Measurements from ENCODE around the gene POLR1E. TPM values are rescaled to one million over a fixed set of nuclear protein-coding genes. Genes with fewer than 3 reads are reported as not detected.

Gene POLR1E
- total RNA-seq, 1 experiment from 2014 or later: 31.4 TPM

DNA sequence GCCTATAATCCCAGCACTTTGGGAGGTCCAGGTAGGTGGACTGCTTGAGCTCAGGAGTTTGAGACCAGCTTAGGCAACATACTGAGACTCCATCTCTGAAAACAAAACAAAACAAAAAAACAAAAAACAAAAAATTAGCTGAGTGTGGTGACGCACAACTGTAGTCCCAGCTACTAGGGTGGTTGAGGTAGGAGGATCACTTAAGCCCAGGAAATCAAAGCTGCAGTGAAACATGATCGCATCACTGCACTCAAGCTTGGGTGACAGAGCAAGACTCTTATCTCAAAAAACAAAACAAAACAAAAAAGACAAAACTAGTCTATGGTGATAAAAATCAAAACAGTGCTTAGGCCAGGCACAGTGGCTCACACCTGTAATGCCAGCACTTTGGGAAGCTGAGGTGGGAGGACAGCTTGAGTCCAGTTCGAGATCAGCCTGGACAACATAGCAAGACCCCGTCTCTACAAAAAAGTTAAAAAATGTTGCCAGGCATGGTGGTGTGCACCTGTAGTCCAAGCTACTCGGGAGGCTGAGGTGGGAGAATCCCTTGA, 61.7 kb downstream of the POLR1E start:
- TF ChIP-seq ZNF232 (CRISPR knock-in tag; IDR thresholded peaks at IDR 0.05) (no peak), ZNF121 (CRISPR knock-in tag; IDR thresholded peaks at IDR 0.05) (peak; percentile 61; the same call in 1 of the 2 replicates), TCF7 (CRISPR knock-in tag; IDR thresholded peaks at IDR 0.05; ENCODE audit: low read depth) (no peak), ZNF138 (CRISPR knock-in tag; conservative IDR thresholded peaks at IDR 0.05) (no peak)
- TF ChIP-seq, protein P1, sequence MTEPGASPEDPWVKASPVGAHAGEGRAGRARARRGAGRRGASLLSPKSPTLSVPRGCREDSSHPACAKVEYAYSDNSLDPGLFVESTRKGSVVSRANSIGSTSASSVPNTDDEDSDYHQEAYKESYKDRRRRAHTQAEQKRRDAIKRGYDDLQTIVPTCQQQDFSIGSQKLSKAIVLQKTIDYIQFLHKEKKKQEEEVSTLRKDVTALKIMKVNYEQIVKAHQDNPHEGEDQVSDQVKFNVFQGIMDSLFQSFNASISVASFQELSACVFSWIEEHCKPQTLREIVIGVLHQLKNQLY (CRISPR knock-in tag; IDR thresholded peaks at IDR 0.05): no peak
- TF ChIP-seq, protein P2, sequence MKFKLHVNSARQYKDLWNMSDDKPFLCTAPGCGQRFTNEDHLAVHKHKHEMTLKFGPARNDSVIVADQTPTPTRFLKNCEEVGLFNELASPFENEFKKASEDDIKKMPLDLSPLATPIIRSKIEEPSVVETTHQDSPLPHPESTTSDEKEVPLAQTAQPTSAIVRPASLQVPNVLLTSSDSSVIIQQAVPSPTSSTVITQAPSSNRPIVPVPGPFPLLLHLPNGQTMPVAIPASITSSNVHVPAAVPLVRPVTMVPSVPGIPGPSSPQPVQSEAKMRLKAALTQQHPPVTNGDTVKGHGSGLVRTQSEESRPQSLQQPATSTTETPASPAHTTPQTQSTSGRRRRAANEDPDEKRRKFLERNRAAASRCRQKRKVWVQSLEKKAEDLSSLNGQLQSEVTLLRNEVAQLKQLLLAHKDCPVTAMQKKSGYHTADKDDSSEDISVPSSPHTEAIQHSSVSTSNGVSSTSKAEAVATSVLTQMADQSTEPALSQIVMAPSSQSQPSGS (CRISPR knock-in tag; IDR thresholded peaks at IDR 0.05; ENCODE audit: borderline replicate concordance, low read depth): no peak
- no peaks in the 10 kb centered on the region for H3K9me3 Mint-ChIP-seq
- DNase-seq (ENCODE audit: low spot score) (no peak), ATAC-seq (no peak)
- H3K36me3 Mint-ChIP-seq: no peaks in the 10 kb centered on the region
- no peak overlapping the region for H3K27ac Mint-ChIP-seq
- H3K27me3 Mint-ChIP-seq (ENCODE audit: low read depth): no peaks in the 10 kb centered on the region
- H3K4me3 Mint-ChIP-seq: no peak overlapping the region
- CTCF ChIA-PET: no interaction called here
- H3K4me1 Mint-ChIP-seq: peaks cover 3% of the 10 kb centered on the region; the same call in 1 of the 2 replicates
- POLR2A ChIA-PET: no interaction called here

DNA sequence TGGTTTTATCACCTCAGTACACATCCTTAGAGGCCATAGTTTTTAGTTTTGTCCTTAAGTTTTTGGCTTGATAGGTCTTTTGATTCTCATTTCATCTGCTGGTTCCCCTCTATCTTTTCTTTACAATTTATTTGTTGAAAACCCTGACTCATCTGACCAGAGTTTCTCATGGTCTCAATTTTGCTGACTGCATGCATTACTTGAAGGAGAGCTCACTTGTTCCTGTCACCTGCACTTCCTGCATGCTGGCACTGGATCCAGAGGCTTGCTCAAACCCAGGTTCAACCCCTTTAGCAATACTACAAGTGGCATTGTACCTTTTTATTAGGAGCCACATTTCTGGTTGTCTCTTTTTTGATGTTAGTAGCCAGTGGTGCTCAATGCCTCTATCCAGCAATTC, 63.8 kb downstream of the POLR1E start:
- Mint-ChIP-seq H3K4me1 (peaks cover 3% of the 10 kb centered on the region; the same call in 1 of the 2 replicates), H3K27ac (peak overlapping the region; percentile 9; the same call in 1 of the 2 replicates), H3K4me3 (no peak overlapping the region), H3K36me3 (no peaks in the 10 kb centered on the region), H3K9me3 (no peaks in the 10 kb centered on the region), H3K27me3 (ENCODE audit: low read depth) (no peaks in the 10 kb centered on the region)
- POLR2A ChIA-PET: no interaction called here
- ATAC-seq: no peak
- TF ChIP-seq TEAD1 (CRISPR knock-in tag; IDR thresholded peaks at IDR 0.05) (no peak), JUN (CRISPR knock-in tag; IDR thresholded peaks at IDR 0.05) (no peak), ZNF317 (CRISPR knock-in tag; IDR thresholded peaks at IDR 0.05; ENCODE audit: borderline replicate concordance, low read depth) (no peak), CBFB (CRISPR knock-in tag; IDR thresholded peaks at IDR 0.05; ENCODE audit: low read depth) (no peak), GTF2I (CRISPR knock-in tag; conservative IDR thresholded peaks at IDR 0.05) (no peak), TCF7 (CRISPR knock-in tag; IDR thresholded peaks at IDR 0.05; ENCODE audit: low read depth) (no peak), ZNF138 (CRISPR knock-in tag; conservative IDR thresholded peaks at IDR 0.05) (no peak)
- TF ChIP-seq, protein P3, sequence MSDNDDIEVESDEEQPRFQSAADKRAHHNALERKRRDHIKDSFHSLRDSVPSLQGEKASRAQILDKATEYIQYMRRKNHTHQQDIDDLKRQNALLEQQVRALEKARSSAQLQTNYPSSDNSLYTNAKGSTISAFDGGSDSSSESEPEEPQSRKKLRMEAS (CRISPR knock-in tag; IDR thresholded peaks at IDR 0.05): no peak
- TF ChIP-seq, protein P4, sequence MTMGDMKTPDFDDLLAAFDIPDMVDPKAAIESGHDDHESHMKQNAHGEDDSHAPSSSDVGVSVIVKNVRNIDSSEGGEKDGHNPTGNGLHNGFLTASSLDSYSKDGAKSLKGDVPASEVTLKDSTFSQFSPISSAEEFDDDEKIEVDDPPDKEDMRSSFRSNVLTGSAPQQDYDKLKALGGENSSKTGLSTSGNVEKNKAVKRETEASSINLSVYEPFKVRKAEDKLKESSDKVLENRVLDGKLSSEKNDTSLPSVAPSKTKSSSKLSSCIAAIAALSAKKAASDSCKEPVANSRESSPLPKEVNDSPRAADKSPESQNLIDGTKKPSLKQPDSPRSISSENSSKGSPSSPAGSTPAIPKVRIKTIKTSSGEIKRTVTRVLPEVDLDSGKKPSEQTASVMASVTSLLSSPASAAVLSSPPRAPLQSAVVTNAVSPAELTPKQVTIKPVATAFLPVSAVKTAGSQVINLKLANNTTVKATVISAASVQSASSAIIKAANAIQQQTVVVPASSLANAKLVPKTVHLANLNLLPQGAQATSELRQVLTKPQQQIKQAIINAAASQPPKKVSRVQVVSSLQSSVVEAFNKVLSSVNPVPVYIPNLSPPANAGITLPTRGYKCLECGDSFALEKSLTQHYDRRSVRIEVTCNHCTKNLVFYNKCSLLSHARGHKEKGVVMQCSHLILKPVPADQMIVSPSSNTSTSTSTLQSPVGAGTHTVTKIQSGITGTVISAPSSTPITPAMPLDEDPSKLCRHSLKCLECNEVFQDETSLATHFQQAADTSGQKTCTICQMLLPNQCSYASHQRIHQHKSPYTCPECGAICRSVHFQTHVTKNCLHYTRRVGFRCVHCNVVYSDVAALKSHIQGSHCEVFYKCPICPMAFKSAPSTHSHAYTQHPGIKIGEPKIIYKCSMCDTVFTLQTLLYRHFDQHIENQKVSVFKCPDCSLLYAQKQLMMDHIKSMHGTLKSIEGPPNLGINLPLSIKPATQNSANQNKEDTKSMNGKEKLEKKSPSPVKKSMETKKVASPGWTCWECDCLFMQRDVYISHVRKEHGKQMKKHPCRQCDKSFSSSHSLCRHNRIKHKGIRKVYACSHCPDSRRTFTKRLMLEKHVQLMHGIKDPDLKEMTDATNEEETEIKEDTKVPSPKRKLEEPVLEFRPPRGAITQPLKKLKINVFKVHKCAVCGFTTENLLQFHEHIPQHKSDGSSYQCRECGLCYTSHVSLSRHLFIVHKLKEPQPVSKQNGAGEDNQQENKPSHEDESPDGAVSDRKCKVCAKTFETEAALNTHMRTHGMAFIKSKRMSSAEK (CRISPR knock-in tag; IDR thresholded peaks at IDR 0.05; ENCODE audit: borderline replicate concordance): no peak
- TF ChIP-seq, protein P5, sequence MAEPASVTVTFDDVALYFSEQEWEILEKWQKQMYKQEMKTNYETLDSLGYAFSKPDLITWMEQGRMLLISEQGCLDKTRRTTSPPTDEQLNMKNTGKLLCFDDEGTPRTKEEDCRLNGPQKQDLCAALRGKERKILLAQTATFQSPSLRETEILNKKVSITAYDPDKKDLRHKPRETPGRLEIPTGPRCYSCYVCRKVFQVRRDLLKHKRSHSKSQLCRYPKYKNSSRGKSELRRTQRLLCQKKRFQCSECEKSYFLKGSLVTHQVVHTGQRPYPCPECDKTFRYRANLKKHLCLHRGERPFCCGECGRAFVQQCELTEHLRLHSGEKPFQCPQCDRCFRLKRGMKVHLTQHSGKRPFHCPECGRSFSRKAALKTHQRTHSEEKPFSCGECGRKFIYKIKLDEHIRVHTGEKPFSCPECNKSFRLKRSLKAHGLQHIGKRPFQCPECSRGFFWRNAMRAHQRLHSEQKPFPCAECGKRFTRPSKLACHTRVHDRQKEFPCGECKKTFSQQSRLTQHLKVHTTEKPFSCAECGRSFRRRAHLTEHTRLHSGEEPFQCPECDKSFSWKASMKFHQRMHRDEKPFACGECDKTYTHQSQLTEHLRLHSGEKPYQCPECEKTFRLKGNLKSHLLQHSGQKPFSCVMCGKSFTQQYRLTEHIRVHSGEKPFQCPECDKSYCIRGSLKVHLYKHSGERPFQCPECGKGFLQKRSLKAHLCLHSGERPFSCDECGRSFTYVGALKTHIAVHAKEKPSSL (CRISPR knock-in tag; conservative IDR thresholded peaks at IDR 0.05): no peak
- TF ChIP-seq, protein P6, sequence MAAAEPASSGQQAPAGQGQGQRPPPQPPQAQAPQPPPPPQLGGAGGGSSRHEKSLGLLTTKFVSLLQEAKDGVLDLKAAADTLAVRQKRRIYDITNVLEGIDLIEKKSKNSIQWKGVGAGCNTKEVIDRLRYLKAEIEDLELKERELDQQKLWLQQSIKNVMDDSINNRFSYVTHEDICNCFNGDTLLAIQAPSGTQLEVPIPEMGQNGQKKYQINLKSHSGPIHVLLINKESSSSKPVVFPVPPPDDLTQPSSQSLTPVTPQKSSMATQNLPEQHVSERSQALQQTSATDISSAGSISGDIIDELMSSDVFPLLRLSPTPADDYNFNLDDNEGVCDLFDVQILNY (CRISPR knock-in tag; IDR thresholded peaks at IDR 0.05): no peak
- TF ChIP-seq, protein P7, sequence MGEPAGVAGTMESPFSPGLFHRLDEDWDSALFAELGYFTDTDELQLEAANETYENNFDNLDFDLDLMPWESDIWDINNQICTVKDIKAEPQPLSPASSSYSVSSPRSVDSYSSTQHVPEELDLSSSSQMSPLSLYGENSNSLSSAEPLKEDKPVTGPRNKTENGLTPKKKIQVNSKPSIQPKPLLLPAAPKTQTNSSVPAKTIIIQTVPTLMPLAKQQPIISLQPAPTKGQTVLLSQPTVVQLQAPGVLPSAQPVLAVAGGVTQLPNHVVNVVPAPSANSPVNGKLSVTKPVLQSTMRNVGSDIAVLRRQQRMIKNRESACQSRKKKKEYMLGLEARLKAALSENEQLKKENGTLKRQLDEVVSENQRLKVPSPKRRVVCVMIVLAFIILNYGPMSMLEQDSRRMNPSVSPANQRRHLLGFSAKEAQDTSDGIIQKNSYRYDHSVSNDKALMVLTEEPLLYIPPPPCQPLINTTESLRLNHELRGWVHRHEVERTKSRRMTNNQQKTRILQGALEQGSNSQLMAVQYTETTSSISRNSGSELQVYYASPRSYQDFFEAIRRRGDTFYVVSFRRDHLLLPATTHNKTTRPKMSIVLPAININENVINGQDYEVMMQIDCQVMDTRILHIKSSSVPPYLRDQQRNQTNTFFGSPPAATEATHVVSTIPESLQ (CRISPR knock-in tag; IDR thresholded peaks at IDR 0.05): no peak
- no peak for DNase-seq (ENCODE audit: low spot score)
- CTCF ChIA-PET: interaction anchor here (1.3 kb wide), 1 partner anchor 38 kb away, joined by 7 read pairs; no protein-coding TSS in a partner anchor

All from WTC11 (cell line).